HEK293 (cell line): ENCODE data around the gene GIGYF1.

Source experiments
- CTCF ChIA-PET: fragments of 350-600 bp; formaldehyde crosslinking; extraction: SDS; loops from one replicate; lab custom pipeline; 2021; ENCODE audit warnings: antibody characterized with exemption; lab: Yijun Ruan, JAX
- POLR2A ChIA-PET: fragments of 300-600 bp; formaldehyde crosslinking; extraction: SDS; loops from one replicate; lab custom pipeline; 2020; ENCODE audit warnings: antibody characterized with exemption, inconsistent platforms; lab: Yijun Ruan, JAX
- H3K27ac ChIP-seq: fragments of 200-500 bp; sonication (Bioruptor generic); 2 replicates; pipeline ENCODE4 v1.5.1; 2014; ENCODE audit warnings: low read depth, low read length, control low read depth, inconsistent platforms; ENCODE audit errors: extremely low read depth
- H3K36me3 ChIP-seq, 2 experiments: fragments of 200-500 bp in 1 of 2; sonication (Bioruptor generic) in 1 of 2; 1 replicate in 1 of 2; 2 replicates in 1 of 2; pipeline ENCODE4 v1.5.1; 2014 to 2017; ENCODE audit warnings: inconsistent platforms in 2 of 2, low read length in 2 of 2; ENCODE audit not compliant: control insufficient read depth in 2 of 2, insufficient read depth in 1 of 2
- H3K4me1 ChIP-seq: fragments of 200-500 bp; sonication (Bioruptor generic); 2 replicates; pipeline ENCODE4 v1.5.1; 2014; ENCODE audit warnings: mild to moderate bottlenecking, low read length, inconsistent platforms; ENCODE audit not compliant: control insufficient read depth, insufficient read depth
- H3K4me3 ChIP-seq: 2 replicates; pipeline ENCODE4 v1.5.1; 2011; ENCODE audit warnings: low read depth, mild to moderate bottlenecking, control low read depth, low read length, moderate library complexity
- H3K9me3 ChIP-seq: fragments of 200-500 bp; sonication (Bioruptor generic); 2 replicates; pipeline ENCODE4 v1.5.1; 2014; ENCODE audit warnings: low read depth, low read length, inconsistent platforms; ENCODE audit not compliant: control insufficient read depth, insufficient read depth
- CTCF ChIP-seq: fragments of 450-650 bp; formaldehyde crosslinking; IDR thresholded peaks from 2 replicates; pipeline ENCODE4 v1.5.1; 2016; ENCODE audit warnings: missing biosample characterization, missing genetic modification characterization
- EGR2 ChIP-seq: fragments of 450-650 bp; formaldehyde crosslinking; IDR thresholded peaks from 2 replicates; pipeline ENCODE4 v1.5.1; 2016; ENCODE audit warnings: low read depth, missing biosample characterization, missing genetic modification characterization
- KLF8 ChIP-seq: fragments of 450-650 bp; formaldehyde crosslinking; IDR thresholded peaks from 2 replicates; pipeline ENCODE4 v1.5.1; 2016; ENCODE audit warnings: missing biosample characterization, missing genetic modification characterization
- KLF9 ChIP-seq: fragments of 450-650 bp; formaldehyde crosslinking; IDR thresholded peaks from 2 replicates; pipeline ENCODE4 v1.5.1; 2016; ENCODE audit warnings: missing biosample characterization, missing genetic modification characterization, low read depth
- MEIS1 ChIP-seq: sonication (generic); formaldehyde crosslinking; IDR thresholded peaks from 2 replicates; pipeline ENCODE4 v1.8.1; 2022; ENCODE audit warnings: missing genetic modification reagents, mild to moderate bottlenecking, borderline replicate concordance
- SP2 ChIP-seq: fragments of 450-650 bp; formaldehyde crosslinking; IDR thresholded peaks from 2 replicates; pipeline ENCODE4 v1.5.1; 2016; ENCODE audit warnings: missing biosample characterization, missing genetic modification characterization
- YY2 ChIP-seq: fragments of 450-650 bp; formaldehyde crosslinking; IDR thresholded peaks from 2 replicates; pipeline ENCODE4 v1.5.1; 2016; ENCODE audit warnings: missing biosample characterization, missing genetic modification characterization
- ZBTB8A ChIP-seq: fragments of 450-650 bp; formaldehyde crosslinking; IDR thresholded peaks from 2 replicates; pipeline ENCODE4 v1.5.1; 2016; ENCODE audit warnings: missing biosample characterization, missing genetic modification characterization
- ZFHX2 ChIP-seq: fragments of 450-650 bp; formaldehyde crosslinking; conservative IDR thresholded peaks from 2 replicates; pipeline ENCODE4 v1.5.1; 2016; ENCODE audit warnings: missing biosample characterization, missing genetic modification characterization
- ZFP41 ChIP-seq: fragments of 450-650 bp; formaldehyde crosslinking; IDR thresholded peaks from 2 replicates; pipeline ENCODE4 v1.5.1; 2016; ENCODE audit warnings: missing biosample characterization, missing genetic modification characterization, borderline replicate concordance
- ZNF140 ChIP-seq: fragments of 450-650 bp; formaldehyde crosslinking; IDR thresholded peaks from 2 replicates; pipeline ENCODE4 v1.5.1; 2016; ENCODE audit warnings: missing biosample characterization, missing genetic modification characterization
- ZNF157 ChIP-seq: fragments of 450-650 bp; formaldehyde crosslinking; IDR thresholded peaks from 2 replicates; pipeline ENCODE4 v1.5.1; 2016; ENCODE audit warnings: missing biosample characterization, missing genetic modification characterization
- ZNF169 ChIP-seq: fragments of 450-650 bp; formaldehyde crosslinking; IDR thresholded peaks from 2 replicates; pipeline ENCODE4 v1.5.1; 2016; ENCODE audit warnings: missing biosample characterization, missing genetic modification characterization
- ZNF214 ChIP-seq: fragments of 450-650 bp; formaldehyde crosslinking; IDR thresholded peaks from 2 replicates; pipeline ENCODE4 v1.5.1; 2017; ENCODE audit warnings: missing biosample characterization, mild to moderate bottlenecking, missing genetic modification characterization, borderline replicate concordance
- ZNF248 ChIP-seq: fragments of 450-650 bp; formaldehyde crosslinking; IDR thresholded peaks from 2 replicates; pipeline ENCODE4 v1.5.1; 2017; ENCODE audit warnings: missing biosample characterization, missing genetic modification characterization
- ZNF473 ChIP-seq: fragments of 450-650 bp; formaldehyde crosslinking; IDR thresholded peaks from 2 replicates; pipeline ENCODE4 v1.5.1; 2017; ENCODE audit warnings: missing biosample characterization, missing genetic modification characterization
- ZNF521 ChIP-seq: fragments of 450-650 bp; formaldehyde crosslinking; IDR thresholded peaks from 2 replicates; pipeline ENCODE4 v1.5.1; 2017; ENCODE audit warnings: missing biosample characterization, mild to moderate bottlenecking, missing genetic modification characterization
- ZNF555 ChIP-seq: fragments of 450-650 bp; formaldehyde crosslinking; conservative IDR thresholded peaks from 2 replicates; pipeline ENCODE4 v1.5.1; 2017; ENCODE audit warnings: missing biosample characterization, mild to moderate bottlenecking, missing genetic modification characterization, inconsistent platforms
- ZNF571 ChIP-seq: fragments of 450-650 bp; formaldehyde crosslinking; IDR thresholded peaks from 2 replicates; pipeline ENCODE4 v1.5.0; 2017; ENCODE audit warnings: missing biosample characterization, missing genetic modification characterization
- ZNF623 ChIP-seq: fragments of 450-650 bp; formaldehyde crosslinking; IDR thresholded peaks from 2 replicates; pipeline ENCODE4 v1.5.1; 2016; ENCODE audit warnings: missing biosample characterization, missing genetic modification characterization
- ZNF626 ChIP-seq: fragments of 450-650 bp; sonication (Bioruptor Pico); formaldehyde crosslinking; IDR thresholded peaks from 2 replicates; pipeline ENCODE4 v1.5.1; 2018; ENCODE audit warnings: missing biosample characterization, missing genetic modification characterization, inconsistent platforms
- ZNF639 ChIP-seq: fragments of 450-650 bp; formaldehyde crosslinking; IDR thresholded peaks from 2 replicates; pipeline ENCODE4 v1.5.1; 2016; ENCODE audit warnings: missing biosample characterization, missing genetic modification characterization
- ZNF704 ChIP-seq: fragments of 450-650 bp; formaldehyde crosslinking; IDR thresholded peaks from 2 replicates; pipeline ENCODE4 v1.5.1; 2016; ENCODE audit warnings: missing biosample characterization, missing genetic modification characterization
- ZNF776 ChIP-seq: fragments of 450-650 bp; formaldehyde crosslinking; IDR thresholded peaks from 2 replicates; pipeline ENCODE4 v1.5.0; 2017; ENCODE audit warnings: missing biosample characterization, missing genetic modification characterization, borderline replicate concordance
- ZNF777 ChIP-seq: fragments of 450-650 bp; formaldehyde crosslinking; IDR thresholded peaks from 2 replicates; pipeline ENCODE4 v1.5.1; 2017; ENCODE audit warnings: missing biosample characterization, missing genetic modification characterization, borderline replicate concordance
- ZNF785 ChIP-seq: fragments of 450-650 bp; formaldehyde crosslinking; IDR thresholded peaks from 2 replicates; pipeline ENCODE4 v1.5.1; 2016; ENCODE audit warnings: missing biosample characterization, missing genetic modification characterization
- ZSCAN4 ChIP-seq: fragments of 450-650 bp; formaldehyde crosslinking; IDR thresholded peaks from 2 replicates; pipeline ENCODE4 v1.5.1; 2017; ENCODE audit warnings: missing biosample characterization, missing genetic modification characterization

The GIGYF1 gene

GRCh38 chr7:100642534-100642907 lies 51.5 kb downstream of the GIGYF1 start (continued):
- TF ChIP-seq ZNF521 (tag by site-specific recombination) = no peak
- no peak for TF ChIP-seq ZNF777 (tag by site-specific recombination)
- peak; percentile 72 for TF ChIP-seq KLF9 (tag by site-specific recombination)
- no peak for TF ChIP-seq ZNF623 (tag by site-specific recombination)
- no peak for TF ChIP-seq MEIS1 (CRISPR knock-in tag)
- peak; percentile 91 for TF ChIP-seq EGR2 (tag by site-specific recombination)
- no peak for TF ChIP-seq ZBTB8A
- peak; percentile 89 for TF ChIP-seq ZFHX2
- no peak for TF ChIP-seq ZNF140 (tag by site-specific recombination)
- no peak for TF ChIP-seq ZNF157
- no peak for TF ChIP-seq ZFP41 (tag by site-specific recombination)
- peak; percentile 41; the same call in 1 of the 2 replicates for TF ChIP-seq KLF8 (tag by site-specific recombination)
- TF ChIP-seq ZNF639 (tag by site-specific recombination) = no peak
- no peak for TF ChIP-seq ZNF626 (tag by site-specific recombination)
- no peak for TF ChIP-seq ZNF169 (tag by site-specific recombination)
- TF ChIP-seq, all 188 proteins: peak for 9

- Histone ChIP-seq H3K27ac (no peak overlapping the region), H3K4me3 (no peak overlapping the region), H3K9me3 (no peaks in the 10 kb centered on the region), H3K36me3 (no peaks in the 10 kb centered on the region), H3K4me1 (no peaks in the 10 kb centered on the region)
- ChIA-PET CTCF (interaction anchor here (0.8 kb wide), 1 partner anchor 12 kb away, joined by 3 read pairs; no protein-coding TSS in a partner anchor), POLR2A (no interaction called here)
- no peak for TF ChIP-seq ZNF571 (tag by site-specific recombination)
- TF ChIP-seq ZNF776 = no peak
- TF ChIP-seq YY2 (tag by site-specific recombination) = no peak
- TF ChIP-seq ZNF214 (tag by site-specific recombination) = no peak
- TF ChIP-seq ZSCAN4 (tag by site-specific recombination) = no peak
- no peak for TF ChIP-seq ZNF248 (tag by site-specific recombination)
- TF ChIP-seq ZNF555 = no peak
- no peak for TF ChIP-seq ZNF785 (tag by site-specific recombination)
- no peak for TF ChIP-seq CTCF (tag by site-specific recombination)
- TF ChIP-seq ZNF704 (tag by site-specific recombination) = no peak
- no peak for TF ChIP-seq MEIS1 (CRISPR knock-in tag)
- no peak for TF ChIP-seq ZNF473 (tag by site-specific recombination)
- no peak for TF ChIP-seq SP2 (tag by site-specific recombination)
Observed at GRCh38 chr7:100641860-100642533, 52.1 kb downstream of the GIGYF1 start.
